ENCODE results near the gene RBPJ.

- no peak for TF ChIP-seq CTCF (IDR thresholded peaks at IDR 0.05)
- no peak for TF ChIP-seq POLR2A (IDR thresholded peaks at IDR 0.05)
Measured at GRCh38 chr4:26321373-26322221, 783 bp downstream of the RBPJ start.

All from esophagus squamous epithelium (tissue), 4 donors.